Stimulated activated CD8-positive, alpha-beta memory T cell treated with anti-CD3 and anti-CD28 coated beads, Interleukin-15, amount 100 ng/mL, for 24 hours (primary cell): ENCODE measurements around the gene ZNF746.
"Not testable (repeated sequence)": the region's sequence is repeated elsewhere in the genome, so short reads cannot be mapped to it uniquely, and the experiment has no call there.

Experiments used
- DNase-seq: peaks from one replicate; pipeline ENCODE4 v3.0.0-alpha.2; 2020; ENCODE audit warnings: low read depth

Gene ZNF746

DNA sequence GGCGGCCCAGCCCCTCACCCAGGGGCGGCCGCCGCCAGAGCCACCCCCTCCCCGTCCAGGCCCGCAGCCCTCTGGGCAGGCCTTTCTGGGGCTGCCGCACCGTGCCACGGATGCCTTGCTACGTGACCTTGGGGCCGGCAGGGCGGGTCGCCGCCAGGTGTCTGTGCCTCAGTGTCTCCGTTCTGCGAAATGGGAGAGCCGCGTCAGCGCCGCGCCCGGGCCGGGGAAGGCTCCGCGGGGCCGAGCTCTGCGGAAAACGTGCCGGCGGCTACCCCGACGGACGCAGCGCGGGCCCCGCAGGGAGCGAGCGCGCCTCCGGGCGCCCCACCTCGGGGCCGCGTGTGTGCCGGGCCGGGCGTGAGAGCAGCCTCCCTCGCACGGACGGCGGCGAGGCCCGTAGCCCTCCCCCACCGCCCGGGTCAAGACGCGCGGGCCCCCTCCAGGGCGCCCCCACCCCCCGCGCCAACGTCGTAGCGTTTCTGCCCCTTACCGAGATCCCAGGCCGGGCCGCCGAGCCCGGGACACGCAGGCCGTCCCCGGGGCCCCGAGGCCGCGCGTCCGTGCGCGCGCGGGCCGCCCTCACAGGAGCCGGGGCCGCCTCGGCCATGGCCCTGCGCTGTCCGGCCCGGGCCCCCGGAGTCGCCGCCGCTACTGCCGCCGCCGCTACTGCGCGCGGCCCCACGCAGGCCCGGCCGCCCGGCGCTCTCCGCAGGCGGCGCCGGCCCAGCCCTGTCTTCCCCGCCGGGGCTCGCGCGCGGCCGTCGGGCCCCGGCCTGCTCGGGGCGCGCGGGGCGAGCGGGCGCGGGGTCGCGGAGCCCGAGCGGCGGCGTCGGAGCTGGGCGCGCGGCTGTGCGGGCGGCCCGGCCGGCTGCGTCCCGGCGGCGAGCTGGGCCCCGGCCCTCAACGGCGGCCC, 37.8 kb downstream of the ZNF746 start:
- no peak for DNase-seq

- DNase-seq = no peak
Observed at GRCh38 chr7:149459201-149459539, 38.4 kb downstream of the ZNF746 start.

DNA sequence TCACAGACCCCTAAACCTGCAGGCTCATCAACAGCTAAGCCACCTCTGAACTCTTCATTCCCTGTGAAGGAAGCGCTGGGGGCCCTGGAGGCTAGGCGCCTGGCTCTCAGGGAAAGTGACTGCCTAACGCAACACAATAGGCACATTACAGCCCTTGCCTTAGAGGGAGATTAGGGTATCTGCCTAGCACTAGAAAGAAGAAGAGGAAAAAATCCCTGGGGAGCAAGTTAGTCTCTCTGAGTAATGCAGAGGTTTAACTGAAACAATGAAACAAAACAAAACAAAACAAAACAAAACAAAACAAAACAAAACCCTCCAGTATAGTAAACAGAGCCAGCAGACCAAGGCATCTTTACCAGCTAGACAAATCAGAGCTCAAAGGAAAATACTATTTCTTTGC, 39.4 kb downstream of the ZNF746 start:
- DNase-seq = no peak

GRCh38 chr7:149457766-149458165, 39.8 kb downstream of the ZNF746 start:
- DNase-seq = no peak

DNA sequence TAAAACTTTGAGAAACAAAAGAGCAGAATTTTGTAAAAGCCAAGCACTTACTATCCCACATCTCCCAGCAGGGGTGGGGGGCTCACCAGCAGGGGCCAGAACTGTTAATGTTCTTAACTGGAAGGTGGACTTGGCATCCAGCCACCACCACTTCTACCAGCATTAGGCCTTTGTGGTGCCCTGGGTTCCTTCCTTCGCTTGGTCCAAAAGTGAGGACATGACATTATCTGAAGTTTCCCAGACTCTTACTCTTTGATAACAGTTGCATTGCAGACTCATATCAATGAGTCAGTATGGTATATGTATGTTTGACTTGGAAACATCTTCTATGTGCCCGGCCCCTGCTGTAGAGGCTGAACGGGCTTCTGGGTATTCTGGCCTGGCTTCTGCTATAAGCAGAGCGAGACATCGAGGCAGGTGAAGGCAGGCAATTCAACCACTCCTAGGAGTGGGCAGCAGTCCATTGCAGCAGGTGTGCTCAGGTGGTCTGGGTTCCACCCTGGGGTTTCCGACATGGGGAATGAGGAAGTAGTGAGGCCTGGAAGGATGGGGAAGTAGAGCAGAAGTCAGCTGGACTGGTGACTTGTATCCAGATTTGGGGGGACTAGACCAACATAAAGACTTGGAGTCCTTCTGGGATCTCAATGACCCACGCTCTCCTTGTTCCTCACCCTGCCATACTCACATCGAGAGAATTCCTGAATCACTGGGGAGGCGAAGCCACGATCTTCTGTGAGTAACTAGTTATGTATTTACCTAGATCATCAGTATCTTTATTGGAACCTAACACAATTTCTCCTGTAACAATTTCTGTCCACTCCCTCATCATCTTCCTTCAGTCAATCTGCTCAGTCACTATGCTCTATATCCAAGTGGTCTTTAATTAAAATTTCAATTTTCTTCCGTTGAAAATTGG, 40.8 kb downstream of the ZNF746 start:
- no peak for DNase-seq

- DNase-seq = no peak
Observed at GRCh38 chr7:149455175-149455950, 42.2 kb downstream of the ZNF746 start.

DNA sequence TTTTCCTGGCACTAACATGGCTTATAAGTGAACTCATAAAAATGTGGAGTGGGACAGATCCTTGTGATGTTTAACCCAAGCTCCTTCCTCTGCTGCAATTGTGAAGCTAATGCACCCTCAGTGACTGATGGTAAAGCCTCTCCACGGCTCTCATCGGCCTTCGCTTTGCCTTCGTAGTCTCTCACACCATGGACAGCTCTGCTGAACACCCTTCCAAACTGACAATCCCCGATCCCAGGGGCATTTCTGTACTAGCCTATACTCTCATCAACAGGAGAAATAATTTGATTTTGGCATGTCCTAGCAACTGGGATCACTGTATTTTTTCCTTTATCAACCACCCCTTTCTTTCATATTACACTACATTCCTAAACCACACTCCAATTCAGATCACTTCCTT, 42.9 kb downstream of the ZNF746 start:
- no peak for DNase-seq

- DNase-seq = no peak
Observed at GRCh38 chr7:149454006-149454405, 43.6 kb downstream of the ZNF746 start.

- DNase-seq = no peak
Observed at GRCh38 chr7:149450821-149451220, 46.8 kb downstream of the ZNF746 start.

DNA sequence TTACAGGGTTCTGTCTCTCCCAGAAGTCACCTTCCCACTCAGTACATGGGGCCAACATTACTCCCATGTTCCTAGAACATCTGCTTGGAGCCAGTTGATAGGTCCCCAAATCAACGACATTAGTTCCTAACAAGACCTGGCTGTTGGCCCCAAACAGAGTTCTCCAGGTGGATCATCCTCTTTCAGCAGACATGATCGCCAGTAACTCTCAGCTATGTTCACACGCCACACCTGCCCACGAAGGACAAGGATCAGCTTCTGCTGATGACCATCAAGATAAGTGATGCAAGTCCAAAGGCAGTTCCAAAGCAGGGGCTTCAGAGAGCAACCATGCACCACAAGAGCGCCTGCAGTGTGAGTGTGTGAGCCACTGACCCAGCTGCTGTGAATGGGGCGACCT, 47.7 kb downstream of the ZNF746 start:
- DNase-seq = no peak

DNA sequence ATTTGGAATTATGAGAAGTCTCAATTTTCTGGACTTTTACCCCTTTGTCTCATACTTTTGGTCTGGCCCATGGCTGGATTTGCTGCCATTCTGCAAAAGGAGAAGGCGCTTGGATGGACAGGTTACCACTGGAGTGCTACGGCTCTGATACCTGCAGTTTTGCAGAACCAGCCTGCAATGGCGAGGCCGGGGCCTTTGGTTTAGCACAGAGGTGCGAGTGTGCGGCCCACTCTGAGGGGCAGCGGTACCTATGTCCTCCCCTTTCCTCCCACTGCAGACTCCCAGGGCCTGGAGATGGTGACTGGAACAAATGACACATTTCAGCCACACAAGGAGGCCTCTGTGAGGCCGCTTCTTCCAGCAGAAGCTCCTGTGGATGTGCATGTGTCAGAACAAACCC, 48.6 kb downstream of the ZNF746 start:
- DNase-seq = no peak

- not testable (repeated sequence) for DNase-seq
Observed at GRCh38 chr7:149446026-149446425, 51.6 kb downstream of the ZNF746 start.

- DNase-seq = no peak
Observed at GRCh38 chr7:149444287-149444686, 53.3 kb downstream of the ZNF746 start.

GRCh38 chr7:149443523-149443922, 54.1 kb downstream of the ZNF746 start:
- DNase-seq = no peak

GRCh38 chr7:149442924-149443323, 54.7 kb downstream of the ZNF746 start:
- no peak for DNase-seq

DNA sequence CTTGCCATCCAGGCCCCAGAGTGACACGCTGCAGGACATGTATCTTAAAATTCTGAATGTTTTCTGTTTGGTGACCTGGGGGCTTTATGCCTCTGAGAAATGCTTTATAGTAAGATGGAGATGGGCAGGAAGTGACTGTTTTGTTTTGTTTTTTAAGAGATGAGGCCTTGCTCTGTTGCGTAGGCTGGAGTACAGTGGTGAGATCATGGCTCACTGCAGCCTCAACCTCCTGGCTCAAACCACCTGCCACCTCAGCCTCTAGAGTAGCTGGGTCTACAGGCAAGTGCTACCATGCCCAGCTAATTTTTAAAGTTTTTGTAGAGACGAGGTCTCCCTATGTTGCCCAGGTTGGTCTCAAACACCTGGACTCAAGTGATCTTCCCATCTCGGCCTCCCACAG, 57.4 kb downstream of the ZNF746 start:
- DNase-seq = no peak

GRCh38 chr7:149436358-149436757, 61.3 kb downstream of the ZNF746 start:
- no peak for DNase-seq

DNA sequence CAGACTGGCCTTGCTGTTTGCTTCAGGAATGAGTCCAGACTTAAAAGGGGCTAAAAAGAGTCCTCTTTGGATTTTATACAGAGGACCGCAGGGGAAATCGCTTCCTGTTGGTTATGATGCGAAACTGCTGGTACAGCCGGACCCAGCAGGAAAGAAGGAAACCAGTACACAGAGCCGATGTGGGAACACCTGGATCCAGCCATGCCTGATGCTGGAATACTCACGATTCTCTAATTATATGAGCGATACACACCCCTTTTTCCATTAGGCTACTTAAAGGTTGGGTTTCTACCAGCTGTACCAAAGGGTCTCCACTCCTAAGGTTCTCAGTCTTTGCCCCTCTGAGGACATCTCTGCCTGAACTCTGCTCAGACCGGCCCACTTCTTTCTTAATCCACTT, 64.5 kb downstream of the ZNF746 start:
- DNase-seq = no peak

GRCh38 chr7:149432121-149432691, 65.4 kb downstream of the ZNF746 start:
- no peak for DNase-seq

DNA sequence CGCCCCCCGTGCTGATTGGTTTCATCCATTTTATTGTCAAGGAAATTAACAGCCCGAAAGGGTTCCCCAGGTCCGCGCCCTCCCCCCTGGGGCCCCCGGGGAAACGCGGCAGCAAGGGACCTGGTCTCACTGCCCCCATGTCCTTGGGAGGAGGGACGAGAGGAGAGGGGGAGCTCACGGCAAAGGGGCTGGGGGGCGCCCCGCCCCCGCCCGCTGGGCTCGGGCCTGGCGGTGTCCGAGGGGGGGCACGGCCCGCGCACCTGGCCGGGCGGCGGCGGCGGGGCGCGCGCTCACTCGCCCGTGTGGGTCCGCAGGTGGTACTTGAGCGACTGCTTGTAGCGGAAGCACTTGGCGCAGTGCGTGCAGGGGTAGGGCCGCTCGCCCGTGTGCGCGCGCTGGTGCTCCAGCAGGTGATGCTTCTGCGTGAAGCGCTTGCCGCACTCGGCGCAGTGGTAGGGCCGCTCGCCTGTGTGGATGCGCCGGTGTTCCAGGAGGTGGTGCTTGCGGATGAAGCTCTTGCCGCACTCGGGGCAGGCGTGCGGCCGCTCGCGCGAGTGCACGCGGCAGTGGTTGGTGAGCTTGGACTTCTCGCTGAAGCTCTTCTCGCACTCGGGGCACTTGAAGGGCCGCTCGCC, 66.0 kb downstream of the ZNF746 start:
- no peak for DNase-seq

DNA sequence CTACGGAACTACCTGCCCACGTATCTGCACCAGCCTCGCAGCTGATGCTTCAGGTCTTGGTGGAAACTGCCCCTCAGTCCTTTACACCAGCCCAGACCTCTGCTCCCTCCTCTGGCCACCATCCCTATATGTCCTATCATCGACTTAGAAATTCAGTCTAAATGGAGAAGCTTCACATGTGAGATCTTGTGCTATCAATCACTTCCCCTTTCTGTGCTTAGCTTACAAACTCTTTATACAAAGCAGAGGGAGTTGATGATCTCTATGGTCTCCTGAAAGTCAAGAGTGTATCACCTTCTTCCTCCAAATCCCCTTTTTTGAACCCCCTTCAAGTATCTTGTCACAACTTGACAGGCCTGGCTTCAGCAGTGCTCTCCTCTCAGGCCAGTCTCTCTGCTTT, 67.4 kb downstream of the ZNF746 start:
- DNase-seq = no peak
